LNCaP clone FGC (cell line): ENCODE results near the gene PAPOLB.

ENCODE experiments used
- DNase-seq: peaks from one replicate; pipeline ENCODE4 v3.0.0-alpha.2; 2011; ENCODE audit warnings: low read depth
- H3K4me3 ChIP-seq: 2 replicates; pipeline ENCODE4 v1.5.1; 2011; ENCODE audit warnings: mild to moderate bottlenecking, low read depth, low read length, control low read depth
- CTCF ChIP-seq: IDR thresholded peaks from 2 replicates; pipeline ENCODE4 v1.5.1; 2012; ENCODE audit warnings: mild to moderate bottlenecking; ENCODE audit not compliant: control insufficient read depth, insufficient read depth; ENCODE audit errors: extremely low read depth

Gene PAPOLB

GRCh38 chr7:4876586-4876985 is 14.8 kb upstream of the PAPOLB start:
- no peak for DNase-seq
- no peak for TF ChIP-seq CTCF
- H3K4me3 ChIP-seq: no peak overlapping the region

DNA sequence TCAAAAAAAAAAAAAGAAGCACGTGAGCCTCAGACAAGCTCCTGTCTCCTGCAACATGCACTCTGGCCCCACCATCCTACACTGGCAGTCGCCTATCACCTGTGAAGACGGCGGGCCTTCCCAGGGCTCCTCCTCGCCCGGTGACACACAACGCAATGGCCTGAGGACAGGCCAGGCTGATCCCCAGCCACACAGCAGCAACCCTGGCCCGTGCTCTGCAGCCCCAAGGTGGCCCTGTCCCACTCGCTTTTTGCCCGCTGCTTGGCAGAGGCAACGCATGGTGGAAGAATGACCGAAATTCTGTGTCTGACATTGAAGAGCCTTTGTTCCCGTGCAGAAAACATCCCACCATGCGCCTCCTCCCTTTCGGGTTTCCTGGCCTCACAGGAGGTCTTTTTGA is 13.6 kb upstream of the PAPOLB start:
- DNase-seq: no peak
- no peak overlapping the region for H3K4me3 ChIP-seq
- TF ChIP-seq CTCF: no peak

GRCh38 chr7:4873071-4873944 is 11.5 kb upstream of the PAPOLB start:
- H3K4me3 ChIP-seq: no peak overlapping the region
- TF ChIP-seq CTCF: no peak
- DNase-seq: no peak

- no peak for TF ChIP-seq CTCF
- no peak for DNase-seq
- no peak overlapping the region for H3K4me3 ChIP-seq
These were observed 10.3 kb upstream of the PAPOLB start for GRCh38 chr7:4871930-4872675.

- no peak overlapping the region for H3K4me3 ChIP-seq
- no peak for DNase-seq
- TF ChIP-seq CTCF: no peak
These were observed 9.3 kb upstream of the PAPOLB start for GRCh38 chr7:4871056-4871680.

- no peak for DNase-seq
- H3K4me3 ChIP-seq: no peak overlapping the region
- no peak for TF ChIP-seq CTCF
These were observed 6.7 kb upstream of the PAPOLB start for GRCh38 chr7:4868493-4868892.
